Eye (tissue), 1 donor: ENCODE measurements around the gene FGGY.
"Not testable (repeated sequence)": the region's sequence is repeated elsewhere in the genome, so short reads cannot be mapped to it uniquely, and the experiment has no call there.

Experiments used
- DNase-seq: peaks from one replicate; pipeline ENCODE4 v3.0.0-alpha.2; 2015

FGGY gene

DNA sequence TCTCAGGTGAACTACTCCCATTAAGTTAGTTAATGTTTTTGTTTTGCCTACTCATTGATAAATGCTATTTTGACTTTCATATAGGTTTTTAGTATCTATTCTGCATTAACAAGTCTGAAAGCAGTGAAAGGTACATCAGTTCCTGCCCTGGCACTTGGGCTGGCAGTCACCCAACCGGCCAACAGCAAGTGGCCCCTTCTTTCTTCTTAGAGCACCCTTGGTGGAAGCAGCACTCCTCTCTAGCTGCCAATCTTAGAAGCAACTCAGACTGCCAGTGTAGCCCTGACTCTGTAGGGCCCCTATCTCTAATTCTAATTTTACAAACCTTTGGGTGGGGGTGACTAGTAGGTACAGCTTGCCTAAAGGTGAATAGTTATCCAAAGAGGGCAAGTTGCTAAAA is 155.7 kb downstream of the FGGY start:
- no peak for DNase-seq

DNA sequence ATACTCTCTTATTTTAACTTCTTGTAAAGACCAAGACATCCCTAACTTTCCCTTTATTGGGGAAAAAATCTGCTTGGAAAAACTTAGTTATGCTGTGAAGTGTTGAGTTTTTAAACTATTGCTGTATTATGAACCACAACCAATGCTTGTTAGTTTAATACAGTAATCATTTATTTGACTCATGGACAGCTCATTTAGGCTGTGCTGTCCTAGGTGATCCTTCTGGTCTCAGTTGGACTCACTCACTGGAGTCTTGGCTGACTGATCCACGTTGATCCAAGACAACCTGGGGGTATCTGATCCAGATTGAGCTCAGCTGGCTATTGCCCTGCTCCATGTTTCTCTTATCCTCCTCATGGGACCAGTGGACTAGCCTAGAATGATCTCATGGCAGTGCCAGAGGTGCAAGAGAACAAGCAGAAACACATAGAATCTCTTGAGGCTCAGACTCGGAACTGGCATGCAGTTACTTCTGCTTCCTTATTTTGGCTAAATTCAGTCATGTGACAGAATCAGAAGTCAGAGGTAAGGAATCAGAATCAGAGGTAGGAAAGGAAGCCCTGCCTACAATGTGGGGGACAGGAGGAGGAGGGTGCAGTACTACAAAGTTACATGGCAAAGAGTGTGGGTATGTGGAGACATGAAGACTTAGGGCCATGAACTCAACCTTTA is 156.5 kb downstream of the FGGY start:
- DNase-seq, result no peak

DNA sequence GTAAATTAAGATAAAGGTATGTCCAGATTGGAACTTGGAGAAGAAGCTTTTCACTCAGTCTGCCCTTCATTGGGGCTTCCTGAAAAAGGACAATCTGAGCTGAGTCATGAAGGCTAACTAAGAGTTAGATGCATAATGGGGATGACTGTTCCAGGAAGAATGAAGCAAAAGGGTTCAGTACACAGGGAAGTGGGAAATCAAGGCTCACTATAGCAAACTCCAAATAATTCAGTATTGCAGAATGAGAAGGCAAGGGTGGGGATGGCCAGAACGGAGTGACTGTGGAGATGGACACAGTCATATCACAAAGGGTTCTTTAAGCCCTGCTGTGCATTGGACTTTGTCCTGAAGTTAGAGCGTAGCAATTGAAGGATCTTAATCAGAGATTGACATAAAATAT is 158.3 kb downstream of the FGGY start:
- no peak for DNase-seq

DNA sequence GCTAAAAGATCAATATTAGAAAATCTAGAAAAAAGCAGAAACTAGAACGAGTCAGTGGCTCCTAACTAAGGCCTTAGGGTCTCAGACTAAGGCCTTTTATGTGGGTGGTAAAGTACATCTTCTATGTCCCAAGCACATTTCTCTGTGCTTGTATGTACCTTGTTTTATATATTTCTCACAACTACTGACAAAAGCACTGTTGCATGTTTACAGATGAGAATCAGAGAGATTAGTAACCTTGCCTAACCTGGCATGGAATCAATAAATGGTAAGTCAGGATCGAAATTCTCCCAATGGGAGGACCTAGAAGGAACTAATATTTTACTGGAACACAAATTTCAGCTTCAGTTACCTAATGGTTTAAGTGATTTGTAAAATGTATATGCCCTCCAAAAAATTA is 160.9 kb downstream of the FGGY start:
- no peak for DNase-seq

DNA sequence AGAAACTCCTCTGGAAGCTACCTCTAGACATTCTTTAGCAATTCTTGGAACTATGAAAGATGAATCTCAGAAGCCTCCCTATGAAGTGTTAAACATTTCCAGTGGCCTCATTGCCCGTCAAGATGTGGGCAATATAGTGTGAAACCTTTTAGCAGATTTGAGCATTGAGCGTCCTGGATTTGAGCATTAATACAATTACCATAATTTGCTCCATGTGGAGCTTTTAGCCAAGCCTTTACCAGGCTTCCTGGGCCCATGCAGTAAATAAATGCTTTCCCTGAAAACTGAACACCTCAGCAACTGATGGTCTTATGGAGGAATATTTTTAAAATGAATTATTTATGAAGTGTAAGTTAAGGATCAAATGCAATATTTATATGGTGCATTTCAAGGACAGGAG is 162.0 kb downstream of the FGGY start:
- DNase-seq, result no peak

DNA sequence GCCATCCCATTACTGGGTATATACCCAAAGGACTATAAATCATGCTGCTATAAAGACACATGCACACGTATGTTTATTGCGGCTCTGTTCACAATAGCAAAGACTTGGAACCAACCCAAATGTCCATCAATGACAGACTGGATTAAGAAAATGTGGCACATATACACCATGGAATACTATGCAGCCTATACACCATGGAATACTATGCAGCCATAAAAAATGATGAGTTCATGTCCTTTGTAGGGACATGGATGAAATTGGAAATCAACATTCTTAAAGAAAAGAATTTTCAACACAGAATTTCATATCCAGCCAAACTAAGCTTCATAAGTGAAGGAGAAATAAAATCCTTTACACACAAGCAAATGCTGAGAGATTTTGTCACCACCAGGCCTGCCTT is 166.0 kb downstream of the FGGY start:
- DNase-seq, result not testable (repeated sequence)

DNA sequence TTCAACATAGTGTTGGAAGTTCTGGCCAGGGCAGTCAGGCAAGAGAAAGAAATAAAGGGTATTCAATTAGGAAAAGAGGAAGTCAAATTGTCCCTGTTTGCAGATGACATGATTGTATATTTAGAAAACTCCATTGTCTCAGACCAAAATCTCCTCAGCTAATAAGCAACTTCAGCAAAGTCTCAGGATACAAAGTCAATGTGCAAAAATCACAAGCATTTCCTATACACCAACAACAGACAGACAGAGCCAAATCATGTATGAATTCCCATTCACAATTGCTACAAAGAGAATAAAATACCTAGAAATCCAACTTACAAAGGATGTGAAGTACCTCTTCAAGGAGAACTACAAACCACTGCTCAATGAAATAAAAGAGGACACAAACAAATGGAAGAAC is 168.6 kb downstream of the FGGY start:
- not testable (repeated sequence) for DNase-seq

DNA sequence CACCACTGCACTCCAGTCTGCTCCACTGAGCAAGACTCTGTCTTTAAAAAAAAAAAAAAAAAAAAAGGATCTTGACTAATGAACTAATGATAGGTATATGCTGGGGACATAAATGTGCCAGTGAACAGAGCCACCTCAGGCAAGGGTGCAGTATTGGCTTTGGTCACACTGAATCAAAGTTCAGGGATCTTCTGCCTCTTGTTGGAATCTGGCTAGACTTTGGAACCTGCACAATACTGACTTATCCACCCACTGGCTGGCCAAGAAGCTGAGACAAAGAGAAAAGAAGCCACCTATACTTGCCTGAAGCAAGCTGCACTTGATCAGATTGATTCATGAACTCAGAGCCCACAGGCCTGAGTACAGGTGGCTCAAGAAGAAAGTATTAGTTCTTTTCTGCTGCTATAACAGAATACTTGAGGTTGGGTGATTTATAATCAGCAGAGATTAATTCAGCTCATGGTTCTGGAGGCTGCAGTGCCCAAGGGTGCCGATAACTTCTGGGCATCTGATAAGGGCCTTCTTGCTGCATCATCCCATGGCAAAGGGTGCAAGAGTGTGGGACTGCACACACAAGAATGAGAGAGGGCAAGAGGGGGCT is 172.0 kb downstream of the FGGY start:
- no peak for DNase-seq

DNA sequence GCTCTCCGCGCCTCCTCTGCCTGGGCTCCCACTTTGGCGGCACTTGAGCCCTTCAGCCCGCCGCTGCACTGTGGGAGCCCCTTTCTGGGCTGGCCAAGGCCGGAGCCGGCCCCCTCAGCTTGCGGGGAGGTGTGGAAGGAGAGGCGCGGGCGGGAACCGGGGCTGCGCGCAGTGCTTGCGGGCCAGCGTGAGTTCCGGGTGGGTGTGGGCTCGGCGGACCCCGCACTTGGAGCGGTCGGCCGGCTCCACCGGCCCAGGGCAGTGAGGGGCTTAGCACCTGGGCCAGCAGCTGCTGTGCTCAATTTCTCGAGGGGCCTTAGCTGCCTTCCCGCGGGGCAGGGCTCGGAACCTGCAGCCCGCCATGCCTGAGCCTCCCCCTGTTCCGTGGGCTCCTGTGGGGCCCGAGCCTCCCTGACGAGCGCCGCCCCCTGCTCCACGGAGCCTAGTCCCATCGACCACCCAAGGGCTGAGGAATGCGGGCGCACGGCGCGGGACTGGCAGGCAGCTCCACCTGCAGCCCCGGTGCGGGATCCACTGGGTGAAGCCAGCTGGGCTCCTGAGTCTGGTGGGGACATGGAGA is 175.2 kb downstream of the FGGY start:
- DNase-seq, result not testable (repeated sequence)

DNA sequence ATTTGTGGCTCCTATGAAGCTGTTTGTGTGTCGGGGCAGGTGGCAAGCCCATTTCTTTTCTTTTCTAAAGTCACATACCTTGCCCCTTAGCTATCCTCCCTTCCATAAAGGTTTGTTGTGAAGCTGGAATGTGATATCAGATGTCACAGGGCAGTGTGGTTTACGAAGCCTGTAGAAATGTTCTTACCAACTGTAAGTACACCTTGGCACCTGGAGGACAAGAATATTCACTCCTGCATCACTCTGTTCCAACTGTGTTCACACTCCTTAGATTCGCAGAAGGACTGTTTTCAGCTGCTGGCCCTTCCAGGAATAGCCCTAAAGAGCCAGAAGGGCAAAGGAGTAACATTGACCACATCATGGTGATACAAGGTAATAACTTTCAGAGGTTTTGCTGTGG is 176.9 kb downstream of the FGGY start:
- no peak for DNase-seq

DNA sequence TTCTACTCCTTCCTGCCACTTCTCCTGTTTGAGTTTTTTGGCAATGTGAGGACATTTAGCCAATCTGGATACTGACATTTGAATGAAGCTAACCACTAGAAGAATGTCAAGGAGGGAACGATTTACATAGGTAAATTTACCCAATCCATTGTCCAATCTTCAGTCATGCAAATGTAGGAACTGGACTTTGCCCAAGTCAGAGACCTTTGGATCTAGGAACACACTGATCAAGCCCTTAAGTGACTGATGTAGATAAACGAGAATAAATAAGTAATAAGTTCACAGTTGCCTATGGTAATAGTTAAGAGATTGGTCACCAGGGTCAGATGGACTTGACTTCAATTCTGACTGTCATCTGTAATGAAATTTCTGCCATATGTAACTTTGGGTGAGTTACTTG is 177.6 kb downstream of the FGGY start:
- DNase-seq, result no peak

DNA sequence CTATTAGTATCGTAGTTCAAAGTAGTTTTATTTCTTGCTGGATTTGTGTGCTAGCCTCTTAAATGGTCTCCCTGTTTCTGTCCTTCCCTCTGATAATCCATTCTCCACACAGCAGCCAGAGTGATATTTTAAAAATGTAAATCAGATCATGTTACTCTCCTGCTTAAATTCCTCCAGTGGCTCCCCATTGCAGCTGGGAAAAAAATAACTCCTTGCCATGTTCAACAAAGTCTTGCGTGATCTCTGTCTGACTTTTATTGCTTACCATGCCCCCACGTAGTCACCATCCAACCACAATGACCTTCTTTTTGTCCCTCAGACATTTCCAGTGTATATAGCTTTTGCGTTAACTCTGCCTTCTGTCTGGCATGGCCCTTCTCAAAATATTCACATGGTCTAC is 178.8 kb downstream of the FGGY start:
- DNase-seq, result no peak

DNA sequence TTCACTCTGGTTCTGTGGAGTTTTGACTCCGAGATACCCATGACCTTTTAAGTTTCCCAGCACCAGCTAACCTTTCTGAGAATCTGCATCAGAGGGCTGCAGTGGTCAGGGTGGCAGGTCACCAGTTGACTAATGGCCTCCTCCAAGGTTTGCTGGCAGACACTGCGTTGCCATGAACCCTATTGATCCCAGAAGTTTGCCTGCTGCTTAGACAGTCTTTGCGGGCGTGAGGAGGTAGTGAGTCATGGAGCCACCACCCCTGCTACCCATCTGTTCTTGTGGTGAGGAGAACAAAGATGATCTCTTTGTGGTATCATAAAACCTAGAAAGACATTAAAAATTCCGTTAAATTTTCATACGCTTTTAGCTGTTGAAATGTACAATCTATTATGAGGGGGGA is 180.4 kb downstream of the FGGY start:
- DNase-seq, result no peak

DNA sequence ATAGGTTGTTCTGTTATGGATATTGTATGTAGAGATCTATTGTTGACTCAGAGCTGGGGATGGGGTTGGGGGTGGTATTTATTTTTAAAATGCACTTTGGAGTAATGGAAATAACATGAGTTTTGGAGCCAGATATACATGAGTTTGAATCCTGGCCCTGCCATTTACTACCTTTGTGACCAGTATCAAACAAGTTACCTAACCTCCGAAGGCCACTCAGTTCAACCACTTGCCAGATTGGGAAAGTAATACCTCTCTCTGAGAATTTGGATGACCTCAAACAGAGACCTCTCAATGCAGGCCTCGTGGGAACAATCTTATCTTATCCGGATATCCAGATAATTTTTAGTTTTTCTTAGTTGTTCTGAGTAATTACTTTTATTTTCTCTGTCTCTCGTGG is 181.0 kb downstream of the FGGY start:
- no peak for DNase-seq

DNA sequence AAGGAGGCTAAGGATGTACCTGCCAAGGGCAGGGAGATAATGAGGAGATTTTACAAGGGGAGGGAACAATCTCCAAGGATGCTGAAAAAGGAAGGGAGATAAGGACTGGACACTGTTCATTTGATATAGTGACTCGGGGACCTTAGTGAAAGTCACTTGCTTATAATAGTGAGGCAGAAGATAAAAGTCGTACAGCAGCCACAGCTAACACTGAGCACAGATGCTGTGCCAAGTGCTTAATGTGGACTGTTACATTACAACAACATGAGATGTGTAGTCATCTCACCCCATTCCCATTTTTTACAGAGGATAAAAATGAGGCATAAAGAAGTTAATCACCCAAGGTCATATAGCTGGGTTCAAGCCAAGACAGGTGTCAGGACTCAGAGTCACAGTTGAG is 181.9 kb downstream of the FGGY start:
- no peak for DNase-seq

DNA sequence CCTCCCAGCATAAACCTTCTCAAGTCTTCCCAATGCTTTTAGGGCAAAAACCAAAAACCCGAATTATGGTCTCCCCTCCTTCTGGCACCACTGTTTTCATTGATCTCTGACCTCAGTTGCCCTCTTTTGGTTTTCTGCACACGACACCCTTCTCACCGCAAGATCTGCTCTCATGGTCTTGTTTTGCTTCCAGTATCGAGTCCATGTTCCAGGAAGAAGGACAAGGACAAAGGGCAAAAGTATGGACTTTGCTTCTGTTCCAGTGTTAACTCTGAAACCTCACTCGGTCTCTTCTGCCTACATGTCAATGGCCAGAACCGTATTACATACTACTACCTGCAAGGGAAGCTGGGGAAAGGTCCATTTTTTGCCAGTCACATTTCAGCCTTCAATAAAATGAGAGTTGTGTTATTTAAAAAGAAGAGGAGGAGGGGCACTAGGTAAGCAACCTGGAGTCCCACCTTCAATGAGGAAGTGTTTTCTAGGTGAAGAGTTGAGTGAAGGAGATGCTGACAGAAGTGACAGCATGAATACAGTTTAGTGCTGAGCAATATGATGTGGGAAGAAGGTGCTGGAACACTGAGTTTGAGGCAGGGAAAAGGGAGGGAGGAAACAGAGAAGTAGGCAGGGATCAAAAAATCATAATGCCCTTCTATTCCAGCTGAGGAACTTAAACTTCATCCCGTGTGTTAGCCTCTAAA is 183.4 kb downstream of the FGGY start:
- no peak for DNase-seq

DNA sequence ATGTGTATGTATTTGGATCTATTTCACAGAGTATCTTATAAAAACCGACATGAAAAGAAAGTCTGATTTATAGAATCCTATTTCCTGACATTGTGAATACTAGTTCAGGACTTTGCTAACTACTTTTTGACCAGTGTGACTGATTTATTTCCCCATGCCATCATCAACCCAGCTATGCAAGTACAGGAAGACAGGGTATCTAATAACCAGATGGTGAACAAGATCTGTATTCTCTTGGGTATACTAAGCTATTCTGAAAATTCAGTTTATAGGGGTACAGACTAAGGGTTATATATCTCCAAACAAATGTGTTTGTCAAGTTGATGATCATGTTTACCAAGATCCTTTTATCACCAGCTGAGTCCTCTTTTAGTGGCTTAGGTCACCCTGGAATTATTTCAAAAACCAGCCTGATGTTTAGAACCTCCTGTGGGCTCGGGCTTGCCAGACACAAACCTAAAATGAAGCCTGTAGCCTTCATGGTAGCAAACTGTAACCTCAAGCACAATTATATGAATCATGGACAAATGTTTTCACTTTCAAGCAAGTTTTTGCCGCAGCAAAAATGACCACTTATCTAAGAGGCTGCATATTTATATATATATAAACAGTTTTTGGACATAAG is 185.1 kb downstream of the FGGY start:
- DNase-seq, result no peak

DNA sequence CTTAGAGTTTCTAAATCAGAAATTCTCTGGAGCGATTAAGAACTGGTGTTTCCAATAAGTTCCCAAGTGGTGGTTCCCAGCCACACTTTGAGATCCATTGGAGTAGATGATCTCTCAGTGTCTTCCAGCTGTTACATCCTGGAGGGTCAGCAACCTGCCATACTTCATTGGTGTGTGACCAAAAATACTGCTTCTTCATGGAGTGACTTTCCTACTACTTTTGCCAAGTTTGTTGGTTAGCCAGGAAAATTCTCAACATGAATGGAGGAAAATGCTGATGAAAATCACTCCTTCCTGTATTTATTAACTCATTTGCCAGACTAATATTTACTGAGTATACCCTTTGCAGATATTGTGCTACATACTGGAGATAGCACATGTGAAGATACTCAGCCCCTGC is 186.1 kb downstream of the FGGY start:
- no peak for DNase-seq

DNA sequence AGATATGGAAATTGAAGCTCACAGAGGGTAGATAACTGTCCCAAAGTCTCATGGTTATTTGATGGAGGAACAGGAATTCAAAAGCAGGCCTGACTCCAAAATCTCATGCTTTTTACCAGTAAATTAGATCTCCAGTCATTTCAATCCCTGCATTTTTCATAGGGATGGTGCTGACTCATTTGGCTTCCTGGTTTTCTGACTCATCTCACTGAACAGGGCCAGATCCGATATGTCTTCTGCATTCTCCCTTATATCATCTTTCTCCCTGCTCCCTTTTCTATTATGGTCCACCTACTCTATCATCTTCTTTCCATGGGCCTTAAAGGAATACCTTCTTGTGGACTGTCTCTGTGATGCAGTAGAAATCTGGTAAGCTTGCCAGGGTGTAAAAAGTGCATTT is 187.2 kb downstream of the FGGY start:
- no peak for DNase-seq

DNA sequence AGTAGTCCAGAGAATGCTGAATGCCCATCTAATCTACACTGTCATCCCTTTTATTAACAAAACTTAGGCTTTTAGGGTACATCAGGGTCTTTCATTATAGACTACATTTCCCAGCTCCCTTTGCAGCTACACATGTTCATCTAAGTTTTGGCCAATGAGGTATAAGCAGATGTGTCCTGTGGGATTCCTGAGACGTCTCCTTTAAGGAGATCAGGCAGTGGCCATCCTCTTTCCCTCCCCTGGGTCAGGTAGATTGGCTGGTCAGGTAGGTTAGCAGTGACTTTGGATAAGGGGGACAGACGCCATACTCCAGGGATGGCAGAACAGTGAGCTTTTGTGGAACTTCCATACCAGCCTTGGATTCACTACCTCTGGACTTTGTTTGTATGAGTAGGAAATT is 188.3 kb downstream of the FGGY start:
- DNase-seq, result no peak

DNA sequence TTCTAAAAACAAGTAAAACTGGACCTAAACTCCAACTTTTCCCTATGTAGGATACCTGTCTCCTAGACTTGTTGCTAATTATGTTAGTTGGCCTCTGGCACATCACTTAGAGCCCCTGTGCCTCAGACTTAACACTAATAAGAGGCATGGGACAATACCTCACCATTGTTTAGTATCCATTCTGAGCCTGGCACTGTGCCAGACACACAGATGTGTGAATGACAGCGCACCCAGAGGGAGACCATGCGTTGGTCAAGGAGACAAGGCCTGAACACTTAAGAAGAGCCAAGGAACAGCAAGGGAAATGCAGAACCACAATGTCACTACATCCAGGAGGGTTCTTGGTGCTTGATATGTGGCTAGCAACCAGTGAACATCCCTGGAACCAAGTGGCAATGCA is 189.1 kb downstream of the FGGY start:
- DNase-seq, result no peak

DNA sequence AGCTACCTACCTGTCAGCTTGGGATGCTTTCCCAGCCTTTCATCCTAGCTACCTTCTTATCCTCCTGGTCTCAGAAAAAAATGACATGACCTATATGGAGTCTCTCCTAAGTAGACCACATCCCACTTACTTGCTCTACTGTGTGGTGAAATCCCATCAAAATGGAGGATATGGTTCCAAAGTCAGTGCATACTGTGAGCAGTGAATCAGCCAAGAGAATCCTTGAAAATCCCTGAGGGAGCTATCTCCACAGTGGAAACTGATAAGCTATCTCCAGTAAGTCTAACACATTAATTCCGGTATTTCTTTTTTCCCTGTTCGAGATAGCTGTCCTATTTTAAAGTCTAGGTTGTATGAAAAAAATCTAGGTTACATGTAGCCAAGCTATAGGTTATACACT is 189.7 kb downstream of the FGGY start:
- DNase-seq, result no peak

DNA sequence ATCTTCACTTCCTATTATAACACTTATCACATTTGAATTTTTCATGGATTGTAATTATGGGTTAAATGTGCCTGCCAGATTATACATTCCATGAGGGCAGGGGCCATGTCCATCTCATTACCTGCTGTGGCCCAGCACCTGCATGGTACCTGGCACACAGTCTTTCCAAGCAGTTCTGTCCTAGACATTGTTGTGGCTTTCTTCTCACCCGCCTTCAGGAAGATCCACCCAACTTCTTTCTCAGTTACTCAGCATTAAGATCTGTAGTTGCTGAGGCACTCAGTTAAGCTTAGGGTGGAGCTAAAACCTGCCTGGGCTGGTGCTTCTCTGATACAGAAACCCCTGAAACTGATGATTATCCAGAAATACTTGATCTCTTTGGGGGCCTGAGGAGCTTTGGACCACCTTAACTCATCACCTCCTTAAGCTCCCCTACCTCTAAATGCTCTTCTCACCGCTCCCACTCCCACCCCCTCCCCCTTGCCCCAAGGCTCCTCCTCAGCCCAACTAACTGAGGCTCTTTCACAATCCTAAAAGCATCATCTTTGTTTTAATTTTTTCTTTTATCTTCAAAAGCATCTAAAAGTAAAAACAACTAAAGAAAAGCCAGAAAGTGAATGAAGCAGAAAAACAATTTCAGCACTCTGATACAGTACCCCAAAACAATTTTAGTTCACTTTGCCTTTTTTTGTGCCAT is 190.6 kb downstream of the FGGY start:
- no peak for DNase-seq
